Measurements from ENCODE around the gene KRT86.
"Not testable (repeated sequence)": the region's sequence is repeated elsewhere in the genome, so short reads cannot be mapped to it uniquely, and the experiment has no call there.

KRT86 gene

DNA sequence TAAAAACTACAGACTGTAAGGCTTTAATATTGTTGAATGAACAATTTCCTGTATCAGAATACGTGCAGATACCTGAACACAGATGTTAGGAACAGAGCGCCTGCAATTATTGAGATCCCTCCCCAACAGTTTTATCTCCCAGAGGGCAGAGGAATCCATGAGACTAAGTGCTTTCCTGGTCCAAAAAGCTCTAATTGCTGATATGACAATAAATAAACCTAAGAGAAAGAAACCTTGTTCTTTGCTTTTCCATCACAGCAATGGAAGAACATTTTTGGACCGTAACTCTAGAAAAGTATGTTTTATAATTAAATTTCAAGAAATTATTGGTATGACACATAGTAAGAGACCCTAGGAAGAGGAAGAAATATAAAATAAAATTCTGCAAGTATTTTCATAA lies 59.7 kb downstream of the KRT86 start:
- no peak for DNase-seq (ENCODE audit: low read depth in 2 of 3, low spot score in 2 of 3)

DNA sequence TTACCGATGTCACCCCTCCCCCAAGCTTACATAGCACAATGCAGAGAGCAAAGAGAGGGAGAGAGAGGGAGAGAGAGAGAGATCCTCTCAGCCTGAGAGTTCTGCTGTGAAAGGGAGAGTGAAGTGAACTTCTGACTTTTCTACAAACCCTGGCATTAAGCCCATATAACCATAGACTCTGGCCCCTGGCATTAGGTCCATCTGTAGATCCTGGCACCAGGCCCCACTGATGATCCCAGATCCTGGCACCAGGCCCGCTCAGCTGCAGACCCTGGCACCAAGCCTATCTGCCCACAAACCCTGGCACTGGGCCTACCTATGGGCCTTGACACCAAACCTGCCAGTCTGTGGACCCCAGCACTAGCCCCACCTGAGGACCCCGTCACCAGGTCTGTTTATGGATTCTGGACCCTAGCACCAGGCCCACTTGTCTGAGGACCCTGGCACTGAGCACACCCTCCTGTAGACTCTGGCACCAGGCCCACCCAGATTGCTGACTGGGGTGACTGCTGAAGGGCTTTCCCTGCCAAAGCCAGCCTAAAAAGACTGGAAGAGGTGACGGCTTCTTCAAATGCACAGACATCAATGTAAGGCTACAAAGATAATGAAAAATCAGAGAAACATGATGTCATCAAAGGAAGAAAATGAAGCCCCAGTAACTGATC lies 61.3 kb downstream of the KRT86 start:
- no peak for DNase-seq (ENCODE audit: low read depth in 2 of 3, low spot score in 2 of 3)

DNA sequence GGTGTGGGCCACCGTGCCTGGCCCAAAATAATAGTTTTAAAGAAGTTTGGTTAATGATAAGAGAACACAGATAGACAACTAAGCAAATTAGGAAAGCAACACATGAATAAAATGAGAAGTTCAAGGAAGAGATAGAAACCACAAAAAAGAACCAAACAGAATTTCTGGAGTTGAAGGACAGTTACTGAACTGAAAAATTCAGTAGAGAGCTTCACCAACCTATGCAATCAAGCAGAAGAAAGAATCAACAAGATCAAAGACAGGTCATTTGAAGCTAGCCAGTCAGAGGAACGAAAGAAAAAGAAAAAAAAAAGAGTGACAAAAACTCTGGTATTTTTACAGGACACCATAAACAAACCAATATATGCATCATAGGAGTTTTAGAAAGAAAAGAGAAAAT lies 62.2 kb downstream of the KRT86 start:
- DNase-seq (ENCODE audit: low read depth in 2 of 3, low spot score in 2 of 3): no peak

DNA sequence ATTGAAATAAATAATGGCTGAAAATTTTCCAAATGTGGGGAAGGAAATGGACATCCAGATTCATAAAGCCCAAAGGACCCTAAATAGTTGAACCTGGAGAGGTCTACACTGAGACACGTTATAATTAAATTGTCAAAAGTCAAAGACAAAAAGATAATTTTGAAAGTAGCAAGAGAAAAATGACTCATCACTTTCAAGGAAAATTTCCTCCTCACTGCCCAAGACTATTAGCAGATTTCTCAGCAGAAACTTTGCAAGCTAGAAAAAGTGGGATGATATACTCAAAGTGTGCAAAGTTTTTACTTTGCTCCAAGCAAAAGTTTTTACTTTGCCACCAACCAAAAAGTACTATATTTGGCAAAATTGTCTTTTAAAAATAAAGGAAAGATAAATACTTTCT lies 62.6 kb downstream of the KRT86 start:
- DNase-seq (ENCODE audit: low read depth in 2 of 3, low spot score in 2 of 3): no peak

DNA sequence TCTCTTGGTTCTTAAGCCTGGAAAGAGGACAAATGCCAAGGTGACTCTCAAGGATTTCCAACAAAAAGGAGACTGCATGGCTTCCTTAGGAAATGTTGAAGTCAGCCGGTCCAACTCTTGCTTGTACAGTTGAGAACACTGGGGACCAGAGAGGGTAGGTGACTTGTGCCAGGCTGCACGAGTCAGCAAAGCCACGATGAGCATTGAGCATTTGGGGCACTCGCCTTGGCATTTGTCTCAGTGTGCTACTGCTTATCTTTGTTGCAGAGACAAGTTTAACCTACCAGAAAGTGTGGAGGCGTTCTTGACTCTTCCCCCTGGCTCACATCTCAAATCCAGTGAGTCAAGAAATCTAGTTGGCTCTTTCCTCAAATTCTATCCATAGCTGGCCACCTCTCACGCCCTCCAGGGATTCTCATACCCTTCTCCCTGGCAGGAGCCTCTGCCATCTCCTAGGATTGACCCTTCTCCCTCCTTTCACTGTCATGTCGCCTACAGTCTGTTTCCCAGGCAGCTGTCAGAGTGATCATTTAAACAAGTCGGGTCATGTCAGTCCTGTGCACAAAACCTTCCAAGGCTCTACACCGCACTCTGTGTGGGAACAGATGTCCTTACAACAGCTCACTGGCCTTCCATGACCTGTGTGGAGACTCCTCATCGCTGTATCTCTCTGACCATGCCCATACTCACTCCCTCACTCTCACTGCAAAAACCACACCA lies 64.0 kb downstream of the KRT86 start:
- no peak for DNase-seq (ENCODE audit: low read depth in 2 of 3, low spot score in 2 of 3)

DNA sequence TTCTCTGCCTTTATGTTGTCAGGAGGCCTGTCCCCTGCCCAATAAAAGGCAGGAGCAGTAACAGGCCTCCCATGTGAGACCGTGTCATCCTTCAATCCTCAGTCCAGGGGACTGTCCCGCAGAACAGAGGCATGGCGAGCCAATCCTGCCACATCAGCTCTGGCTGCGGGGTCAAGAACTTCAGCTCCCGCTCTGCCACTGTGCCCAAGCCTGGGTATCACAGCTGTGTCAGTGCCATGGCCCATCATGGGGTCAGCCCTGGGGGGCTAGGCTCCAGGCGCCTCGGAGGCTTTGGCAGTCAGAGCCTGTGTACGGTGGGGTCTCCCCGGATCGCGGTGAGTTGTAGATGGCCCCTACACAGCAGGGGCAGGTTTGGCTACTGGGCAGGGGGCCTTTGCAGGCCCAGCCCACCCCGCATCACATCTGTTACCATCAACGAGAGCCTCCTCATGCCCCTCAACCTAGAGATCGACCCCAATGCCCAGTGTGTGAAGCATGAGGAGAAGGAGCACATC lies 66.7 kb downstream of the KRT86 start:
- no peak for DNase-seq (ENCODE audit: low read depth in 2 of 3, low spot score in 2 of 3)

DNA sequence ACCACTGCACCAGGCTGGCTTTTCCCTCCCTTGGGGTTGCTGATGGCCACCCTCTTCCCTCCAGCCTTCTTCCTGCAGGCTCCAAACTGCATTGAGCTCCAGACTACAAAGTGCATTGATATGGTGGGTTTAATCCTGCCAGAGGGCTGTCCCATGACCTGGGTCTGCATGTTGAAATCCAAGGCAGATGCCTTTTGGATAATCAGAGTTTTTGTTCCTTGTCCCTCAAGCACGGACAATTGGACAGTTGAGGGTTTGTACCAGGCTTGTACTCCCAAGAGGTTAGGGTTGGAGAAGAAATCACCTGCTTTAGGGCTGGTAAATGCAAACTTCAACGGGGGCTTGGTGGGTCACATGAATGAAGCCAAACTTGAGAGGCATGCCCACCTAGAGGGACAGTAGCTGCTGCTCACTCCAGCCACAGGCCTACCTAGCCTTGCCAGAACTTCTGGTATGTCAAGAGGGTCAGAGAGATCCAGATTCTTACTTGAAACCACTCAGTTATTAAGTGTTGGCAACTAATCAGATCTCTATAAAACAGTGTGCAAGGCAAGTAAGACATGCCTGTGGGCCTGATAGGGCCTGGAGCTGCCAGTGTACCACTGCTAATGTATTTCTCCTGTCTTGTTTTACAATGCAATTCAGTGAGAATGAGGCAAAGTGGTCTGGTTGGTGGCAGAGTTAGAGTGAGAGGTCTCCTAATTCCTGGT lies 68.5 kb downstream of the KRT86 start:
- no peak for DNase-seq (ENCODE audit: low read depth in 2 of 3, low spot score in 2 of 3)

DNA sequence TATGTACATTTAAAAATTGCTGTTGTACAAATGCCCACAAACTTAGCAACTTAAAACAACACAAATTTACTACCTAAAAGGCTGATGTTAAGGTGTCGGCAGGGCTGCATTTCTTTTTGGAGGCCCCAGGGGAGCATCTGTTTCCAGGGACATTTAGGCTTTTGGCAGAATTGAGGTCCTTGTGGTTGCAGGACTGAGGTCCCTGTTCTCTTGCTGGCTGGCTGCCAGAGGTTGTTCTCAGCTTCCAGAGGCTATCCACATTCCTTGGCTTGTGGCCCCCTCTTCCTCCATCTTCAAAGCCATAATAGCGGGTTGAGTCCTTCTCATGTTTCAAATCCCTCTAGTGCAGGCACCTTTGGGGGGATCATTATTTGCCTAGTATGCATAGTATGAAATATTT lies 69.1 kb downstream of the KRT86 start:
- no peak for DNase-seq (ENCODE audit: low read depth in 2 of 3, low spot score in 2 of 3)

DNA sequence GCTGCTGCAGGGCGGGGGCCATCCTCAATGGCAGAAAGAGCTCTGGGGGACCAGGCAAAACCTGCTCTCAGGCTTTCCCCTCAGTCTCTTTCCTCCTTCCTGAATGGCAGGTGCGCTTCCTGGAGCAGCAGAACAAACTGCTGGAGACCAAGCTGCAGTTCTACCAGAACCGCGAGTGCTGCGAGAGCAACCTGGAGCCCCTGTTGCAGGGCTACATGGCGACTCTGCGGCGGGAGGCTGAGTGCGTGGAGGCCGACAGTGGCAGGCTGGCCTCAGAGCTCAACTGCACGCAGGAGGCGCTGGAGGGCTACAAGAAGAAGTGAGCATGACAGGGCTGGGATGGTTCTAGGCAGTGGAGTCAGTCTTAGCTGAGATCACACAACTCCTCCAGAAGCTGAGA lies 69.7 kb downstream of the KRT86 start:
- DNase-seq (ENCODE audit: low read depth in 2 of 3, low spot score in 2 of 3): no peak

DNA sequence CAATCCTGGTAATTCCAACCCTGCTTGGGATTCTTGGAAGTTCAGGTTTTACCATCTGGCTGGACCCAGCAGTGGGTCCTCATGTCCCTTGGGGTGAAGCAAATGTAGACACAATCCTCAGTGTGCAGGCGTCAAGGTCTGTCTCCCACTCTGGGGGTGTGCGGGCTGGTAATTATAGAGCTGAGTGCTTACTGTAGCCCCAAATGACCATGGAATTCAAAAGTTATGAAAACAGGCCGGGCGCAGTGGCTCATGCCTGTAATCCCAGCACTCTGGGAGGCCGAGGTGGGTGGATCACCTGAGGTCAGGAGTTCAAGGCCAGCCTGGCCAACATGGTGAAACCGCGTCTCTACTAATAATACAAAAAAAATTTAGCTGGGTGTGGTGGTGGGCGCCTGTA lies 70.6 kb downstream of the KRT86 start:
- DNase-seq (ENCODE audit: low read depth in 2 of 3, low spot score in 2 of 3): not testable (repeated sequence)

DNA sequence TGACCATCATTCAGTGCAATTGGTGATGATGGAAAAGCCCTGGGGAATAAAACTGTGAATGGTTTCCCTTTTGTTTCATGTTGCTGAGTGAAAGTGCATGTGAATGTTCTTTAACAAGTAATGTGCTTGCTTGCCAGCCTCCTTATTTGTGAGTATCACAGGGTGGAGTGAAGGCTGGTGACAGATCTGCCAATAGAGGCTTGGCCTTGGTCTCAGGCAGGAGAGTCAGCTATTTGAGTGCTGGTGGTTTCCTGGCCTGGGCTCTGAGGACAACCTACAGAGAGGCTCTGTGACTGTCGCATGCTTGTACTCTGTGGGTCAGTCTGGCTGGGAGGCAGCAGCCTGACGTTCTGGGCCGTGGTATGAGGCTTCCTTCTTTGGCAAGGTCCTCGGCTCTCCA lies 72.1 kb downstream of the KRT86 start:
- DNase-seq (ENCODE audit: low read depth in 2 of 3, low spot score in 2 of 3): no peak

DNA sequence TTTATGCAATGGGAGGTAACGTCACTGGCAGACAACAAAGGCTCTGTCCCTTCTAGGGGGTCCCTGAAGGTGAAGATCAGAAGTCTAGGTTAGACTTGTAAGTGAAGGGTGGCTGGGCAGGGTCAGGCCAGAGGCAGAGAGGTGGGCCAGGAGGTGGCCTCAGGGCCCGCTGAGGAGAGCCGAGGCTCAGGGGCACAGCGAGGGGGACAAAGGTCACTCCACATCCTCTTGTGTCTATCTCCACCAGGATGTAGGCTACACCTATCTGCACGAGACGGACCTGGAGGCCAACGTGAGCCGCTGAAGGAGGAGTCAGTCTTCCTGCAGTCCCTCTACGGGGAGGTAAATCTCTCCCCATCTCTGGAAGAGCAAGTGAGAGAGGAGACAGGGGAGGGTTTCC lies 72.6 kb downstream of the KRT86 start:
- DNase-seq (ENCODE audit: low read depth in 2 of 3, low spot score in 2 of 3): no peak

DNA sequence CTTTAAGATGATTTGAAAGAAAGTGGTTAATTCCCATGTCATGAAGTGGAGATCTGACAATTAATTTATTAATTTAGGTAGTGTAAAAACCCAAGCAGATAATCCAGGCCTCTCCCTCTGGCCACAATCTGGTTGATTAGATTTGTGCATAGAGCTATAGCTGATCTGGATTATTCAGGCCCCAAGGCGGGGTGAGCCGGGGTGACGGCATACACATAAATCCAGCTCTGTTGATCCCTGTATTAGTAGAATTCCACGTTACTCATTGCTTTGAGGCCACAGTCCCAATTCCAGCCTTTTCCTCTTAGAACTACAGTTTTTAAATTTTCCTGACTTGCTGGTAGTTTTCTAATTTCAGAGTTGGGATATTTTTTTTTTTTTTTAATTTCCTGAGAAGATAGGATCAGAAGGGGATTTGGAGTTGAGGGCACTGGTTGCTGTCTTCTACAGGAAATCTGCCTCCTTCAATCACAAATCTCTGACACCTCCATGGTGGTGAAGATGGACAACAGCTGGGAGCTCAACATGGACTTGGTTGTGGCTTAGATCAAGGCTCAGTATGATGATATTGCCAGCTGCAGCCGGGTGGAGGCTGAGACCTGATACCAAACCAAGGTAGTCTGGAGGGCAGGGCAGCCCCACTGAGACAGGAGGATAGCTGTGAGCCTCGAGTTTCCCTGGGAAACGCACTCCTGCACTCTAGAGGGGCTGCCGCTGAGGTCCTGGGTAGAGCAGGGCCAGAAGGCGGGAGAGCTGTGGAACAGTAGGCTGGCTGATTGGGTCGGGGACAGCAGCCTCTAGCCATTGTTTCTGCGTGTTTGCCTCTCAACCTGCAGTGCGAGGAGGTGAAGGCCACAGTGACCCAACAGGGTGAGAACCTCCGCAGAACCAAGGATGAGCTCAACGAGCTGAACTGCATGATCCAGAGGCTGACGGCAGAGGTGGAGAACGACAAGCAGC lies 73.4 kb downstream of the KRT86 start:
- DNase-seq (ENCODE audit: low read depth in 2 of 3, low spot score in 2 of 3): no peak

DNA sequence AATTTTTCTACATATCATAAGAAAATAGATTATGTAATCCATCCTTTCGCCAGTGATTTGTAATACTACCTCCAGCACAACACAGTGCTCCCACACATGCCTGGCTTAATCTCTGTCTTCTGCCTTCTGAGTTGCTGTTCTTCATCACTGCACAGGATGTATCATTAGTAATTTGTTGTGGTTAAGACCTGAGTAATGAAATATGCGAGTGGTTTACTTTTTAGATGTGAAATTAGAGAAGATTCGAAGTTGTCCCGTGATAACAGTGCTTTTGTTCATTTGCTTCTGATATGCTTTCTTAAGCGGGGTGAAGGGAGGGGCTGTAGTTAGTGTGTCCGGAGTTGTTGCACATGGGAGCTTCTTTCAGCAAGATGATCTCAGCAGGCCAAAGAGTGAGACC lies 74.8 kb downstream of the KRT86 start:
- DNase-seq (ENCODE audit: low read depth in 2 of 3, low spot score in 2 of 3): no peak

DNA sequence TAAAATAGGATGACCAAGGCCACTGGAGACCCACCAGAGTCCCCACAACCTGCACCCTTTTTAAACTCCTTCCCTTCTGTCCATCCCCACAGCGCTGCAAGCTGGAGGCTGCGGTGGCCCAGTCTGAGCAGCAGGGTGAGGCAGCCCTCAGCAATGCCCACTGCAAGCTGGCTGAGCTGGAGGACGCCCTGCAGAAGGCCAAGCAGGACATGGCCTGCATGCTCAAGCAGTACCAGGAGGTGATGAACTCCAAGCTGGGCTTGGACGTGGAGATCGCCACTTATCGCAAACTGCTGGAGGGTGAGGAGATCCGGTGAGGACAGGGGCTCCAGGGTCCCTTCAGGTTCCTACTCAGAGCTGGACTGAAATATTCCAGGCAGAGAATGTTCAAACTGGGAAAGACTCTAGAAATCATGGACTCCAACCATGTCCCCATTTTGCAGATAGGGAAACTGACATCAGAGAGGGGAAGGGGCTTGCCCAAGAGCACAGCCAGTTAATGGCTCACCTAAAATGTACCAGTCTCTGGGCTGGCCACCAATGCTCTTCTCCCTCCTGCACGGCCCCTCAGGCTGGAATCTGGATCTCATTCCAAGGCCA lies 75.7 kb downstream of the KRT86 start:
- no peak for DNase-seq (ENCODE audit: low read depth in 2 of 3, low spot score in 2 of 3)

DNA sequence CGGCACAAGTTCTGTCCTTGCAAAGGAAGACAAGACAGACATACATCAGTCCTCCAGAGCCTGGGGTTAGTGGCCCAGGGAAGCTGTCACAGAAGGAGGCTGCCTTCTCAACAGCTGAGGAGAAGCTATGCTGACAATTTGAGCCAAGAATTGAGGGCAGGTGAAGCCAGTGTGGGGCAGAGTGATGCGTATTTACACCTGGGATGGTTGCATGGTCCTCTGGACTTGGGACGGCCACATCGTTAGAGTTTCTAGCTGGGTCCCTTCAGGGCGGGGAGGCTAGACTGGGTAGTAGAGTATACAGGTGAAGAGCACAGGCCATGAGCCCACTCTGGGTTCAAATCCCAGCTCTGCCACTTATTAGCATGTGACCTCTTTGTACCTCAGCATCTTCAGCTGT lies 76.3 kb downstream of the KRT86 start:
- DNase-seq (ENCODE audit: low read depth in 2 of 3, low spot score in 2 of 3): no peak

DNA sequence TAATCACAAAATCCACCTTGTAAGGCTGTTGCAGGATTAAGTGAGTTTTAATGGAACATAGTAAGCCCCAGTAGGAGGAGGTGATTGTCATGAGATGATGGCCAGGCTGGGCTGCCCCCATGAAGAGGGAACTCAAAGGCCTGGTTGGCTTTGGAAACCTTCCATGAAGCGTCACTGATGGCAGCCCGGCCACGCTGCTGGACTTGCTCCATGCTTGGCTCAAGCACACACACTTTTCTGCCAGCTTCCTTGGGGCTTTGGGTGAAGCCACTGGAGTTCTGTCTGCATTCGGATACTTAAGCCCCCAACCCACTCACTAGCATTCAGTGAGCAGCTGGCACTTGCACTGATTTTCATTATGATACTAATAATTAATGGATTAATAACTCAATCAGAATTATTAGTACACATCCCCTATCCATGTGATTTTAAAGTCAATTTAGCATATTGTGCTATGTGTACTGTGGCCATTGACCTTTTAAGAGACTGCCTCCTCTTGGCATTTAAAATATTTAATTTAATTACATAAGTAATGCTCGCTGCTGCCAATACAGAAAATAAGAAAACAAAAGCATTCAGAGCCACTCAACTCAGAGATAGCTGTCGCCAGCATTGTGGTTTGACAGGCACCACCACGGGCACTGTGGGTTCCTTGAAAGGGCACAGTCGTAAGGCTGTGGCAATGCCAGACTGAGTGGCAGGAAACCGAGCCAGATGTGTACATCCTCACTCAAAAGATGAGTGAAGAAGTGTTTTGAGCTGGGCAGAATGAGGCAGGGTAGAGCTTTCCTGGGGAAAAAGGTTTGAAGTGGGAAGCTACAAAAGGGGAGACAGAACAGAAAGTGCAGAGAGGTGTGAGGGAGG lies 77.0 kb downstream of the KRT86 start:
- DNase-seq (ENCODE audit: low read depth in 2 of 3, low spot score in 2 of 3): peak in 1 of 3 experiments; percentile 18

DNA sequence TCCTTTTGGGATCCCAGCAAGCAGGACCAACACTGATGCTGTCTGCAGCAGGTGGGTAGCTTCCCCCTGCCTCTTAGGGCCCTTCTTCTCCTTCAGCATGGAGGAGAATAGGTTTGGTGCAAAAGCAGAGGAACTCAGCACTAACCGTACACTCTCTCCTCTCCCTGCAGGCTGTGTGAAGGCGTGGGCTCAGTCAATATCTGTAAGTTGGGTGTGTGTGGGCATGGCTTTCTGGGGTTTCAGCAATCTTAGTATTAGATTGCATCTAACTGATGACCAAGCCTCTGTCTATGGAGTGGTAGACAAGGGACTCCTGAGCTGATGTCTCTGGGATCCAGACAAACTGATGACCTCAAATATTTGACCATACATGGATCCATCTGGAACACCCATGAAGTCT lies 78.5 kb downstream of the KRT86 start:
- DNase-seq (ENCODE audit: low read depth in 2 of 3, low spot score in 2 of 3): no peak

DNA sequence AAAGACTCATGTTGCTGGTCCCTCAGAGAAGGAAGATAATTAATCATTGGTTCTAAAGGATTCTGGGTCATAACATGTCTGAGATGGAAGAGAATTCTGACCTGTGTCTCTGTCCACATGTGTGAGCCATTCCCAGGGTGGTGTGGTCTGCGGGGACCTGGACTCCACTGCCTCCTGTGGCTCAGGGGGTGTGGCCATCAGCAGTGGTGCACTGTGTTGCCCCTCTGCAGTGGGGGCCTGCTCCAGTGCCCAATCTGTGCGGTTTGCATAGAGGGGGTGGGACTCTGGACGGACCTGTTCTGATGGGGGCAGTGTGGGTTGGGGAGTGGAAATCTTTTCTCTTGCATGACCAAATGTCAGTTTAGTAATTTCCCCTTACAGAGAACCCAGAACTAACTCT lies 79.3 kb downstream of the KRT86 start:
- DNase-seq (ENCODE audit: low read depth in 2 of 3, low spot score in 2 of 3): no peak

DNA sequence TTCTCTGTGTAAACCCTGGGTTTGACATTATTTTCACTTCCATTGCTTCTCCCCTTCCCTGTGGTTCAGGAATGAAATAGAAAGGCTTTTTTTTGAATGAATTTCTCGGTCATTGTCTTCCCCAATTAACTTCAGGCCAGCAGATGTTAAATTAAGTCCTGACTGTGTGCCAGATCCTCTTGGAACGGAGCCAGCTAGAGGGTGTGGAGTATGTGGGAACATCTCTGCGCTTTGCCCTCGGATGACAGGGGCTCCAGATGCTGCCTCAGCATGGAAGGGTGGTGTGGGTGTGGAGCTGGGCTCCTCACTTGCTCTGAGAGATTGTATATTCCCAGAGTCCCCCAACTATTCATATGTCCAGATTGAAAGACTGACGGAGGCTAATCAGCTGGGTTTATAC lies 79.8 kb downstream of the KRT86 start:
- DNase-seq (ENCODE audit: low read depth in 2 of 3, low spot score in 2 of 3): no peak

All from activated CD8-positive, alpha-beta memory T cell treated with anti-CD3 and anti-CD28 coated beads for 48 hours (primary cell).